Esophagus squamous epithelium (tissue), 5 donors: ENCODE results near the gene SLC39A13. TPM values are rescaled to one million over a fixed set of nuclear protein-coding genes. Genes with fewer than 3 reads are reported as not detected.

Source experiments
- DNase-seq: peaks from one replicate; lab custom pipeline; 2025; lab: John Stamatoyannopoulos, UW
- H3K27ac ChIP-seq, 4 donors: fragments of 200-600 bp; sonication (generic); one replicate each; pipeline ENCODE4 v1.5.1; 2016 to 2019; ENCODE audit warnings: mild to moderate bottlenecking in 1 of 4
- H3K27me3 ChIP-seq, 4 donors: fragments of 200-600 bp; sonication (generic); 1 replicate in 3 of 4; 2 replicates in 1 of 4; pipeline versions ENCODE4 v1.5.1 to v1.6.0; 2017 to 2021; ENCODE audit warnings: antibody characterized with exemption in 1 of 4
- H3K36me3 ChIP-seq, 3 donors: fragments of 200-600 bp; sonication (generic); one replicate each; pipeline ENCODE4 v1.5.1; 2016 to 2019
- H3K4me1 ChIP-seq, 3 donors: fragments of 200-600 bp; sonication (generic); one replicate each; pipeline ENCODE4 v1.5.1; 2017 to 2019
- H3K4me3 ChIP-seq, 4 donors: fragments of 200-600 bp; sonication (generic); 1 replicate in 3 of 4; 2 replicates in 1 of 4; pipeline ENCODE4 v1.5.1; 2016 to 2019; ENCODE audit warnings: mild to moderate bottlenecking in 2 of 4, moderate library complexity in 1 of 4
- H3K9me3 ChIP-seq, 3 donors: fragments of 200-600 bp; sonication (generic); one replicate each; pipeline ENCODE4 v1.5.1; 2016 to 2019
- CTCF ChIP-seq, 6 experiments: fragments of 450-650 bp in 4 of 6; fragments of 200-600 bp in 2 of 6; sonication (generic) in 2 of 6; IDR thresholded peaks; one replicate each; pipeline ENCODE4 v1.5.1; 2016 to 2019; ENCODE audit warnings: antibody characterized with exemption in 6 of 6, mild to moderate bottlenecking in 4 of 6, moderate library complexity in 4 of 6
- POLR2A ChIP-seq, 4 donors: fragments of 450-650 bp; IDR thresholded peaks; one replicate each; pipeline ENCODE4 v1.6.1; 2017; ENCODE audit warnings: antibody characterized with exemption in 4 of 4, mild to moderate bottlenecking in 4 of 4, moderate library complexity in 3 of 4
- WGBS, 2 donors: methylation state at CpG; one replicate each; pipeline ENCODE4 v1.1.5; 2018; 5-methylcytosine and 5-hydroxymethylcytosine counted together
- intact Hi-C: fragments of 100-400 bp; cut with DNase I; formaldehyde crosslinking; loops from one replicate; pipeline ENCODE4 v1.15.0; 2022
- total RNA-seq, 4 donors: library from RNA; depleted of rRNA; stranded (reverse); fragments of >200 nt; gene quantifications; one replicate each; pipeline ENCODE4 v1.1.0, GENCODE V29; 2016
- donor health status: DM: yes; HTN: yes; CAD: no.

The SLC39A13 gene
- total RNA-seq, 4 donors from 2014 or later, result 10.9 to 44.3 (median 13.8) TPM

- DNase-seq, result no peak
- intact Hi-C loops, result loop anchor here (5.0 kb wide), 1 partner anchor 35 kb away; no protein-coding TSS in a partner anchor
- peak overlapping the region; percentile 91 to 97 (median 94) for H3K27ac ChIP-seq
- H3K36me3 ChIP-seq, result peaks cover 0 to 16% (median 8%) of the 10 kb centered on the region in 3 donors
- TF ChIP-seq CTCF (IDR thresholded peaks at IDR 0.05) (peak in 3 of 6 experiments; percentile 11 to 50 (median 21)), POLR2A (IDR thresholded peaks at IDR 0.05) (no peak)
- peak overlapping the region; percentile 32 to 84 (median 64) for H3K4me3 ChIP-seq
- 26 to 42% methylated on average over 5 to 9 of the region's 12 CpGs for WGBS, 2 donors
- H3K4me1 ChIP-seq, result peaks cover 29 to 51% (median 37%) of the 10 kb centered on the region in 3 donors
- no peaks in the 10 kb centered on the region for H3K9me3 ChIP-seq
- H3K27me3 ChIP-seq, result no peaks in the 10 kb centered on the region
Observed at GRCh38 chr11:47406896-47407745, 1.3 kb upstream of the SLC39A13 start.

- Histone ChIP-seq H3K9me3 (no peaks in the 10 kb centered on the region), H3K27me3 (no peaks in the 10 kb centered on the region), H3K4me3 (peak overlapping the region; percentile 32 to 84 (median 64)), H3K36me3 (peaks cover 0 to 28% (median 8%) of the 10 kb centered on the region in 3 donors), H3K4me1 (peaks cover 29 to 60% (median 43%) of the 10 kb centered on the region in 3 donors), H3K27ac (peak overlapping the region; percentile 91 to 97 (median 94))
- no peak for DNase-seq
- intact Hi-C loops, result loop anchor here (5.0 kb wide), 1 partner anchor 37 kb away; no protein-coding TSS in a partner anchor
- TF ChIP-seq CTCF (IDR thresholded peaks at IDR 0.05), result no peak
- no peak for TF ChIP-seq POLR2A (IDR thresholded peaks at IDR 0.05)
- WGBS, 2 donors, result 2 to 3% methylated on average over 21 to 25 of the region's 50 CpGs
Observed at GRCh38 chr11:47408598-47409439, 429 bp downstream of the SLC39A13 start.

DNA sequence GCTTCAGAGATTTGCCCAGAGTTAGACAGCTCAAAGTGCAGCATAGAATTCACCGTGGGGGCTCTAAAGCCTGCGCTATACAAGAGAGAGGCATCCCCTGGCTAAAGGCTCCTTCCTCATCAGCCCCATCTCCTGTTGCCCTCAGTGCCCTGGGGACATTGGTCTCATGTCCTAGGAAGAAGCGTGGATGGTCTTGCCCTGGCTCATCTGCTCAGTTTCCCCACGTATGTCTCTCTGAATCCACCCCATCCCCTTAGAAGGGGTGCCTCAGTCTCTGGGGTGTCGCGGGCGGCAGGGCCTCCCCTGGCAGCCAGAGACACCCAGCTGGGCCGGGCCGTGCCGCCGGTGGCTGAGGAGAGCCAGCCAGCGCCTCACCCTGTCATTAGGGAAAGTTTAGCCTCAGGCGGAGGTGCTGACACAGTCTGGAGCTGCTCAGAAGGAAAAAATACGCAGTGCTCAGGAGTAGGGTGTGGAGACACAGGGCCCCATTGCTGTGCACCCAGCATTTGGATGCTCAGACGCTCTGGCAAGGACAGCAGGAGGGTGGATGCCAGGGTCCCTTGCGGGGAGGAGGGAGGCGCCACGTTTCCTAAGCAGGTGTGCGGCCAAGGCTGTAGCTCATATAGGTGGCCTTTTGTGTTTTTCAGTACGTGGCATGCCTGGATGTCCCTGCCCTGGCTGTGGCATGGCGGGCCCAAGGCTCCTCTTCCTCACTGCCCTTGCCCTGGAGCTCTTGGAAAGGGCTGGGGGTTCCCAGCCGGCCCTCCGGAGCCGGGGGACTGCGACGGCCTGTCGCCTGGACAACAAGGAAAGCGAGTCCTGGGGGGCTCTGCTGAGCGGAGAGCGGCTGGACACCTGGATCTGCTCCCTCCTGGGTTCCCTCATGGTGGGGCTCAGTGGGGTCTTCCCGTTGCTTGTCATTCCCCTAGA lies 1.3 kb downstream of the SLC39A13 start:
- Histone ChIP-seq H3K36me3 (peaks cover 2 to 36% (median 8%) of the 10 kb centered on the region in 3 donors), H3K9me3 (no peaks in the 10 kb centered on the region), H3K4me1 (peaks cover 29 to 69% (median 43%) of the 10 kb centered on the region in 3 donors), H3K27ac (peak overlapping the region; percentile 91 to 97 (median 94)), H3K4me3 (peak overlapping the region; percentile 32 to 84 (median 64)), H3K27me3 (no peaks in the 10 kb centered on the region)
- 27 to 33% methylated on average over 3 to 8 of the region's 31 CpGs for WGBS, 2 donors
- DNase-seq, result no peak
- intact Hi-C loops, result loop anchor here (5.0 kb wide), 1 partner anchor 37 kb away; no protein-coding TSS in a partner anchor
- TF ChIP-seq POLR2A (IDR thresholded peaks at IDR 0.05) (no peak), CTCF (IDR thresholded peaks at IDR 0.05) (no peak)

DNA sequence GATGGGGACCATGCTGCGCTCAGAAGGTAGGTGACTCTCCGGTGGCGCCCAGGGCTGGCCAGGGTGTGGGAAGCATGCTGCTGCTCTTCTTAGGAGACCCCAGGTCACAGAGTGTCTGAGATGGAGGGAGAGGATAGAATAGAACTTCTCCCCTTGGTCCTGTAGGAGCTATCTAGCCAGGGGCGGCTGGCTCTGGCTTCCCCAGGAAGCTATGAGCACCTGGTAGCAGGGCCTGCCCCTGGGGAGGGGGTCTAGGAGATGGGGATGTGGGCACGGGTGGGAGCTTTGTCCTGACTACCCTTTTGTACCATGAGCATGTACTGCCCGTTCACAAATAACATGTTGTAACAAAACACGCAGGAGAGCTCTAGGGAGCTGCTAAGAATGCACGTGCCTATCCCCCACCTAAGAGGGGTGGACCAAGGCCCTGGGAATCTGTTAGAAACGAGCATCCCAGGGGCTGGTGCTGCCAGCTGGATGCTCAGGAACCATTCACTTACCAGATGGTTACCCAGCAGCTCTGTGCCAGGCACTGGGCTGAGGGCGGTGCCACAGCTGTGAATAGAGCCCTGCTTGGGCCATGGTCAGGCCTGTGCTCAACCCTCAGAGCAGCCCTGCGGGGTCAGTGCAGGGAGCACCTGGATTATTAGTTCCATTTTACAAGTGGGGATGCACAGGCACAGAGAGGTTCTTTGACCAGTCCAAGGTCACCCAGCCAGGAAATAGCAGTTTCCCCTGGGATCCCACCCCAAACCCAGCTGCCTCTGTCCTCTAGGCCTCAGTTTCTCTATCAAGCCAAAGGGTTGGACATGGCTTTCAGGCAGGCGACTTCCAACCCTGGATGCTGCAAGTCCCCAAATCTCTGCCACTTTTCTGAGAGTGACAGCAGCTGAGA lies 2.2 kb downstream of the SLC39A13 start:
- Histone ChIP-seq H3K36me3 (peaks cover 8 to 46% (median 8%) of the 10 kb centered on the region in 3 donors), H3K27ac (peak overlapping the region; percentile 91 to 97 (median 94)), H3K27me3 (no peaks in the 10 kb centered on the region), H3K4me3 (peak overlapping the region in 2 of 4 donors; percentile 69 to 84), H3K9me3 (no peaks in the 10 kb centered on the region), H3K4me1 (peaks cover 37 to 78% (median 50%) of the 10 kb centered on the region in 3 donors)
- intact Hi-C loops, result no loop called here
- WGBS, 2 donors, result 68 to 76% methylated on average over 7 to 8 of the region's 12 CpGs
- TF ChIP-seq POLR2A (IDR thresholded peaks at IDR 0.05) (no peak), CTCF (IDR thresholded peaks at IDR 0.05) (no peak)
- no peak for DNase-seq
